ENCODE measurements around the gene ZNF275. TPM values are rescaled to one million over a fixed set of nuclear protein-coding genes. Genes with fewer than 3 reads are reported as not detected.
"Not testable (repeated sequence)": the region's sequence is repeated elsewhere in the genome, so short reads cannot be mapped to it uniquely, and the experiment has no call there.

The ZNF275 gene
- total RNA-seq, 2 donors from 2014 or later: 13.2 to 15.1 TPM

DNA sequence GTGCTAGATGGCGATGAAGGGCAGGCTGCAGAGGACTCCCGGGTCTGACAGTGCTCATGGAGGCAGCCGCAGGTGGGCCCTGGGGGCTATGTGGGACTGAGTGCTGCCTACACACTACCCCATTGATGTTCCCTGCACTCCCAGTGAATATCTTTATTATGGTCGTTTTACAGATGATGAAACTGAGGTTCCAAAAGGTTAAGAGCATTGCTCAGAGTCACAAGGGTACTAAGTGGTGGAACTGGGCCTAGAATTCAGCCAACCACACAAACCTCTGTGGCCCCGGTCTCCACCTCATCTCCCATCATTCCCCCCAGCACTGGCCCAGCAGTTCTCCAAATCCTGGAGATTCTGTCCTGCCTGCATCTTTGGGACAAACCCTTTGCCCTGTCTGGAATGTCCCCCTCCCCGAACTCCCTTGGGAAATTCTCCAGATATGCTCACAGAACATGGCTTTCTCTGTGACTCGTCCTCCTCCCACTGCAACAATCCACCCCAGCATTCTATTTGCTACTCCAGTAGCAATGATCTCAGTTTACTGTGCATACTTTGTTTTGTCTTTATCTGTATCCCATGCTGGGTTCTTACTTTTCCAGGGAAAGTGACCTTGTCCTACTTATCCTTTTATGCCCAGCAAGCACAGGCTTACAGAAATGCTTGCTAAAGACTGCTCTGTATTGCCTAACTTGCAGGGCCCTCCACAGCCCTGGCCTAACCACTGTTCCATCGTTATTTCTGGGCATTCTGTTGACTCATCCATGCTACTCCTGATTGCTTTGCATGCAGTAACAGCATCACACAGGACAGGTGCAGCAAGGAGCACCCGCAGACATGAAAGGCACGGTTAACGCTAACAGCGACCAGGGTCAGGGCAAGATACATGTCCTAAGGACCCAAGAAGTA lies 26.4 kb upstream of the ZNF275 start:
- Mint-ChIP-seq H3K36me3 (no peaks in the 10 kb centered on the region), H3K27me3 (peaks cover 14 to 32% of the 10 kb centered on the region in 2 donors), H3K4me1 (ENCODE audit: low read depth in 2 of 2) (no peaks in the 10 kb centered on the region), H3K9me3 (no peaks in the 10 kb centered on the region), H3K4me3 (no peak overlapping the region), H3K27ac (no peak overlapping the region)
- DNase-seq (ENCODE audit: low spot score) (peak; percentile 35), ATAC-seq (no peak)

DNA sequence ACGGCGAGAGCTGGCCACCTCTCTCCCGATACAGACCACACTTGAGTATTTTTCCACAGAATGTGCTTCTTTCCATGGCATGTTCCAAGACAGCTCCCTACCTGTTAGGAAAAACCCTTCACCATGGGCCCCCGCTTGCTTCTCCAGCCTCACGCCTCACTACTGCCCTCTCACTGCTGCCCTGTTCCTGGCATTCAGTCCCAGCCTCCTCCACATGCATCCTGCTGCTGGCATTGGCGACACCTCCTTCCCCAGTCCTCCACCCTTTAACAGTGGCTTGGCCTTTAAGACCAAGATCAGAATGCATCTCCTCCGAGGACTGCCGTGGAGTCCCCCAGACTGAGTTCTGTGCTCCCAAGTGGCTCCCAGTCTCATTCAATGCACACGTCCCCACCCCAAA lies 23.1 kb upstream of the ZNF275 start:
- Mint-ChIP-seq H3K9me3 (no peaks in the 10 kb centered on the region), H3K36me3 (no peaks in the 10 kb centered on the region), H3K27ac (no peak overlapping the region), H3K27me3 (peaks cover 0 to 11% of the 10 kb centered on the region in 2 donors), H3K4me1 (ENCODE audit: low read depth in 2 of 2) (no peaks in the 10 kb centered on the region), H3K4me3 (no peak overlapping the region)
- DNase-seq (ENCODE audit: low spot score) (no peak), ATAC-seq (no peak)

- H3K36me3 Mint-ChIP-seq: no peaks in the 10 kb centered on the region
- DNase-seq (ENCODE audit: low spot score) (peak; percentile 48), ATAC-seq (no peak)
- no peaks in the 10 kb centered on the region for H3K9me3 Mint-ChIP-seq
- no peak overlapping the region for H3K27ac Mint-ChIP-seq
- H3K27me3 Mint-ChIP-seq: peaks cover 0 to 9% of the 10 kb centered on the region in 2 donors
- H3K4me3 Mint-ChIP-seq: no peak overlapping the region
- H3K4me1 Mint-ChIP-seq (ENCODE audit: low read depth in 2 of 2): no peaks in the 10 kb centered on the region
Observed at GRCh38 chrX:153312041-153312440, 21.9 kb upstream of the ZNF275 start.

- H3K4me1 Mint-ChIP-seq (ENCODE audit: low read depth in 2 of 2): no peaks in the 10 kb centered on the region
- no peaks in the 10 kb centered on the region for H3K9me3 Mint-ChIP-seq
- no peak overlapping the region for H3K4me3 Mint-ChIP-seq
- H3K36me3 Mint-ChIP-seq: no peaks in the 10 kb centered on the region
- DNase-seq (ENCODE audit: low spot score) (peak; percentile 42), ATAC-seq (no peak)
- H3K27ac Mint-ChIP-seq: no peak overlapping the region
- peaks cover 0 to 9% of the 10 kb centered on the region in 2 donors for H3K27me3 Mint-ChIP-seq
Observed at GRCh38 chrX:153312842-153313241, 21.1 kb upstream of the ZNF275 start.

DNA sequence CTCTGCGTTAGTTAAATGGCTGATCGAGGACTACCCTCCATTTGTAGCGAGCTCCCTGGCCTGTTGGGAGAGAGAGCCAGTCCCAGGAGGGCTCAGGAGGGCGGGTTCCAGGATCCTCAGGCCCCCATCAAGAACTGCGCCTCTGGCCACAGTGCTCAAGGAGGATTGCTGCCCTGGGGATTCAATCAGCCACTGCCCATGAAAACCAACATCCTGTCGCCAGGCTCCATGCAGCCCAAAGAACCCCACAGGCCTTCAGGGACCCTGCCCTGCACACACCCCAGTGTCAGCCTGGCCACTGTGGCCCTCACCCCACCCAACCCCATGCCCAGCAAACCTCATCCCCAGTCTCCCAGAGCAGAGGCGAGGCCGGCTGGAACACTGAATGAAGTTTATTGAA lies 16.6 kb upstream of the ZNF275 start:
- no peaks in the 10 kb centered on the region for H3K36me3 Mint-ChIP-seq
- peak; percentile 35 for DNase-seq (ENCODE audit: low spot score)
- peaks cover 0 to 14% of the 10 kb centered on the region in 2 donors for H3K27me3 Mint-ChIP-seq
- H3K9me3 Mint-ChIP-seq: no peaks in the 10 kb centered on the region
- no peak overlapping the region for H3K27ac Mint-ChIP-seq
- ATAC-seq: no peak
- H3K4me1 Mint-ChIP-seq (ENCODE audit: low read depth in 2 of 2): no peaks in the 10 kb centered on the region
- H3K4me3 Mint-ChIP-seq: no peak overlapping the region

DNA sequence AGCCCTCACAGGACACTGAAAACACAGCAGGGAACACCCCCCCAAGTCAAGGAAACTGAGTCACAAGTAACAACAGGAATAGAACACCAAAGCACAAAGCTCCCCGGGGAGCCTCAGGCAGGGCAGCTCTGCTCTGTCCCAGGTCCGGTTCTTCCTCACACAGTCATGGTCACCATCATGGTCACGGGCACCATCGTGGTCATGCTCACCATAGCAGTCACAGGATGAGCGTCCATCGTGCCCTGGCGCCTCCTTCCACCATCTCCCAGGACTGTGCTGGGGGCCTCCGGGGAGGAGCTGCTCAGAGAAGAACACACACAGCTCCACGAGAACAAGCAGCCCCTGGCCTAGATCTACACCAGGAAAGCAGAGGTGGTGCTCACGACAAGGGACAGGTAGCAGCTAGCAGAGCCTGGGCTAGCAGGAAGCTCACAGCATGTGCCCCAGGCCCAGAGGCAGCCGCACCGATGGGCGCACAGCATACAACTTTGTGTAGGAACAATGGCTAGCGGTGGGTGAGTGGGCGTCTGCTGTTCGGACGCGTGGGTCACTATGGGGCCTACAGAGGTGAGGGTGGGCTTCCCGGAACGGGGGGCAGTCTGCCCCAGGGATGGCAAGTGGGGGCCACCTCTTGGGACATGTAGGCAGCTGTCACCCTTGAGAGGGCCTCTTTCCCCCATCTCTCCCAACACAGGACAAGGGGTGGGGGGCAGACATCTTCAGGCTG lies 15.8 kb upstream of the ZNF275 start:
- Mint-ChIP-seq H3K9me3 (no peaks in the 10 kb centered on the region), H3K27me3 (peaks cover 0 to 15% of the 10 kb centered on the region in 2 donors), H3K4me3 (no peak overlapping the region), H3K4me1 (ENCODE audit: low read depth in 2 of 2) (no peaks in the 10 kb centered on the region), H3K27ac (no peak overlapping the region), H3K36me3 (no peaks in the 10 kb centered on the region)
- ATAC-seq (no peak), DNase-seq (ENCODE audit: low spot score) (peak; percentile 44)

DNA sequence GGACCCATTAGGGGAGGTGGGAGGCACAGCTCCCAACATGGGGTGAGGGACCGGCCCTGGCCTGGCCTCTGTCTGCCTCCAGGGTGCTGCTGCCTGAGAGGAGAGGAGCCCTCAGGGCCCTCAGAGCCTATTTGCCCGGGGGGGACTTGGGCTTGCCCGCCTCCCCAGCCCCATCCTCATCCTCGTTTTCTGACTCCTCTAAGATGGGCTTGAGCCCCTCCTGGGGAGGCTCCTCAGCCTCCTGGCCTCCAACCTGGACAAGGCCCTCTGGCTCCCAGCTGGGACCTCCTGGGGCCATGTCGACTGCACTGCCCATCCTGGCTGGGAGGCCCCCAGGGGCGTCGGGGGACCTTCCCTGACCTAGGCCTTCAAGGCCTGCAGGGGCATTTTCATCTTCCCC lies 15.1 kb upstream of the ZNF275 start:
- Mint-ChIP-seq H3K36me3 (no peaks in the 10 kb centered on the region), H3K4me1 (ENCODE audit: low read depth in 2 of 2) (no peaks in the 10 kb centered on the region), H3K4me3 (no peak overlapping the region), H3K9me3 (no peaks in the 10 kb centered on the region), H3K27me3 (peaks cover 3 to 18% of the 10 kb centered on the region in 2 donors), H3K27ac (no peak overlapping the region)
- ATAC-seq: no peak
- peak; percentile 51 for DNase-seq (ENCODE audit: low spot score)

DNA sequence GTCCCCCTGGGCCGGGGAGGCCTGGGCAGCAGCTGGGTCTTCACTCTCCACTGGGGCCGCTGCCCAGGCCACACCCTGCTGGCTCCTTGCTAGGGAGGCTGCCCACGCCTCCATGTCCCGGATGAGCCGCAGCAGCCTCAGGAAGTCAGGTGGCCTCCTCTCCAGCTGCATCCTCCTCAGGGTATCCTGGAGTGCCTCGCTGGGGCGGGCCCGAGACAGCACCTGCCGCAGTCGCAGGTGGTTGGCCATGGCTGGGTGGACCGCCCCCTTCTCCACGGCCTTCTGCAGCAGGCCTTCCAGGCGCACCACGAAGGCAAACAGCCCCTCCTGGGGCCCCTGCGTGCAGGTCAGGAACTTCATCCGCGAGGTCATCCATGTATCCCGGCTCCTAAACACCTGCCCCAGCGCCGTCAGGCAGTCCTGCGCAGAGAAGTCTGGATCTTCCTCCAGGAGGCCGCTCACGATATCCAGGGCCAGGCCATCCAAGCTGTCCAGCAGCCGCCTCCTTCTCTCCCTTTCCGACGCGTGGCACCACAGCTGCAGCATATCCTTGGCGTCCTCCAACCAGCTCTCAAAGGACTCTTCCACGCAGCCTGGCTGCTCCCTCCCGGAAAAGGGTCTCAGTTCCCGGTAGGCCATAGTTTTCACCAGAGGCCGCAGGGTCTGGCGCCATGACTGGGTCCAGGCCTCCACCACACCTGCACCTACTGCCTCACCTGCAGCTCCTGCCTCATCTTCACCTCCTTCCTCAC lies 14.5 kb upstream of the ZNF275 start:
- Mint-ChIP-seq H3K9me3 (no peaks in the 10 kb centered on the region), H3K36me3 (no peaks in the 10 kb centered on the region), H3K27me3 (peaks cover 10 to 23% of the 10 kb centered on the region in 2 donors), H3K4me3 (no peak overlapping the region), H3K27ac (no peak overlapping the region), H3K4me1 (ENCODE audit: low read depth in 2 of 2) (no peaks in the 10 kb centered on the region)
- DNase-seq (ENCODE audit: low spot score) (peak; percentile 45), ATAC-seq (no peak)

DNA sequence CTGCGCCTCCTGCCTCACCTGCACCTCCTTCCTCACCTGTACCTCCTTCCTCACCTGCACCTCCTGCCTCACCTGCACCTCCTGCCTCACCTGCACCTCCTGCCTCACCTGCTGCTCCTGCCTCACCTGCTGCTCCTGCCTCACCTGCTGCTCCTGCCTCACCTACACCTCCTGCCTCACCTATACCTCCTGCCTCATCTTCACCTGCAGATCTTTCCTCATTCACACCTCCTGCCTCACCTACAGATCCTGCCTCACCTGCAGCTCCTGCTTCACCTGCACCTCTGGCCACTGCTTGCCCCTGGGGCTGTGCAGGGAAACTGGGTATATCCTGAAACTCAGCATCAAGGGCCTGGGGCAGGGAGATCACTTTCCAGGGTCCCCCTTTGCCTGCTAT lies 13.9 kb upstream of the ZNF275 start:
- H3K4me3 Mint-ChIP-seq; H3K36me3 Mint-ChIP-seq; H3K27ac Mint-ChIP-seq; H3K4me1 Mint-ChIP-seq (ENCODE audit: low read depth in 2 of 2); DNase-seq (ENCODE audit: low spot score); H3K9me3 Mint-ChIP-seq; ATAC-seq: not testable (repeated sequence)
- H3K27me3 Mint-ChIP-seq: peaks cover 15 to 27% of the 10 kb centered on the region in 2 donors

DNA sequence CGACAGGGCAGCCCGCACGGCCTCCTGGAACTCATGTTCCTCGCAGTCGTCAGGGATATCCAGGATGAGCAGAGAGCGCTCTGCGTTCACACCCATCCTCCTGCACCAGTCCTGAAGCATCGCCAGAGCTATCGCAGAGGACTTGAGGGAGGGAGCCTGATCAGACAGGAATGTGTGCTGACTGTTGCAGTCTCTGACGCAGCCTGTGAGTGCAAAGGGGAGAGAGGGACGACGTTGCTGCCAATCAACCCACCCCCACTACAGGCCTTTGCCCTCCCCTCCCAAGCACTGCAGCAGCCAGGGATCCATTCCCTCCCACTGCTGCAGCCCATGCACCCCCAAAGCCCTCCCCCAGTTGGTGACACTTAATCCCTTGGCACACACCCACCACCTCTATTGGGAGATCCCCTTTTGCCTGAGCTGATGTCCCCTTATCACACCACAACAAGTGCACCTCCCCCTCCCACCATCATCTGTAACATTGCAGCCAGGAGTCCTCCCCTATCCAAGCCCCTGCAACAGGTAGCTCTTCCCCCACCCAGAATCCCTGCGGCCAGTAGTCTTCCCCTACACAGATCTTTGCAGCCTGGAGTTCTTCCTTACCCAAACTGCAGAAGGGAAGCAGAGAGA lies 13.3 kb upstream of the ZNF275 start:
- Mint-ChIP-seq H3K27ac (no peak overlapping the region), H3K27me3 (peaks cover 22 to 34% of the 10 kb centered on the region in 2 donors), H3K4me3 (no peak overlapping the region), H3K9me3 (no peaks in the 10 kb centered on the region), H3K4me1 (ENCODE audit: low read depth in 2 of 2) (no peaks in the 10 kb centered on the region), H3K36me3 (no peaks in the 10 kb centered on the region)
- ATAC-seq: no peak
- peak; percentile 25 for DNase-seq (ENCODE audit: low spot score)

GRCh38 chrX:153321381-153322124 lies 12.4 kb upstream of the ZNF275 start, which contains the start of gene PNMA6F:
PNMA6F (minus strand) TSS chrX:153321767; CDS start chrX:153320674, 1,093 bp downstream.
- Mint-ChIP-seq H3K36me3 (no peaks in the 10 kb centered on the region), H3K4me1 (ENCODE audit: low read depth in 2 of 2) (no peaks in the 10 kb centered on the region), H3K27me3 (peaks cover 30 to 36% of the 10 kb centered on the region in 2 donors), H3K4me3 (no peak within 1 kb of the TSS), H3K27ac (no peak within 1 kb of the TSS), H3K9me3 (no peaks in the 10 kb centered on the region)
- no peak for ATAC-seq
- DNase-seq (ENCODE audit: low spot score): peak; percentile 46

DNA sequence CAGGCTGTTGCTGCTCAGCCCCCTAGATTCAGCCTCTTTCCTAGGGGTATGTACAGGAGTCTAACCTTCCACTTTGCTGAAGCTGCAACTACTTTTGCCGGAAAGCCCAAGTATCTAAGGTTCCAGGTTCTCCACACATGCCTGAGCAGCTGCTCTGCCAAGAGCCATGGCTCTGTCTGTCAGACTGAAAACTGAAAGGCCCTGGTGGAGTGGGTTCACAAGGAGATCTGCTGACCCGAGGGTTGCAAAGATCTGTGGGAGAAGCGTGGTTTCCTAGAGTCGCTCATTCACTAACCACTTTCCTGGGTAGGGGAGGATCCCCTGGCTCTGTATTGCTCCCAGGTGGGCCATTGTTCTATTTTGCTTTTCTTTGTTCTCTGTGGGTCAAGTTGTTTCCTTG lies 6.4 kb upstream of the ZNF275 start:
- no peaks in the 10 kb centered on the region for H3K4me1 Mint-ChIP-seq (ENCODE audit: low read depth in 2 of 2)
- no peaks in the 10 kb centered on the region for H3K36me3 Mint-ChIP-seq
- ATAC-seq (no peak), DNase-seq (ENCODE audit: low spot score) (no peak)
- H3K27ac Mint-ChIP-seq: no peak overlapping the region
- peaks cover 45 to 54% of the 10 kb centered on the region in 2 donors for H3K27me3 Mint-ChIP-seq
- no peaks in the 10 kb centered on the region for H3K9me3 Mint-ChIP-seq
- H3K4me3 Mint-ChIP-seq: no peak overlapping the region

GRCh38 chrX:153333266-153333665 lies 687 bp upstream of the ZNF275 start:
- no peaks in the 10 kb centered on the region for H3K9me3 Mint-ChIP-seq
- ATAC-seq (no peak), DNase-seq (ENCODE audit: low spot score) (no peak)
- H3K27ac Mint-ChIP-seq: peak overlapping the region in 1 of 2 donors; percentile 56
- H3K36me3 Mint-ChIP-seq: no peaks in the 10 kb centered on the region
- peak overlapping the region; percentile 92 for H3K4me3 Mint-ChIP-seq
- H3K27me3 Mint-ChIP-seq: peaks cover 10 to 13% of the 10 kb centered on the region in 2 donors
- H3K4me1 Mint-ChIP-seq (ENCODE audit: low read depth in 2 of 2): peaks cover 11 to 15% of the 10 kb centered on the region in 2 donors

All from natural killer cell treated with Interleukin-12 subunit alpha and Interleukin-12 subunit beta and Interleukin-15 and Interleukin-18, amount 100 ng/mL, for 72 hours (primary cell).